NCI-H1417 (cell line): ENCODE data around the gene CCNJL.
"Not testable (repeated sequence)": the region's sequence is repeated elsewhere in the genome, so short reads cannot be mapped to it uniquely, and the experiment has no call there.

Experiments
- DNase-seq, 3 experiments: peaks; one replicate each; lab custom pipeline; 2025; lab: John Stamatoyannopoulos, UW

Gene CCNJL

GRCh38 chr5:160260881-160261815, 51.2 kb downstream of the CCNJL start:
- DNase-seq: no peak

- DNase-seq: no peak
These were observed 52.2 kb downstream of the CCNJL start for GRCh38 chr5:160260006-160260775.

GRCh38 chr5:160259341-160259740, 53.0 kb downstream of the CCNJL start:
- DNase-seq: no peak

- no peak for DNase-seq
These were observed 57.7 kb downstream of the CCNJL start for GRCh38 chr5:160254706-160255105.

GRCh38 chr5:160253441-160253840, 58.9 kb downstream of the CCNJL start:
- no peak for DNase-seq

GRCh38 chr5:160252916-160253315, 59.4 kb downstream of the CCNJL start:
- no peak for DNase-seq

- DNase-seq: no peak
These were observed 60.8 kb downstream of the CCNJL start for GRCh38 chr5:160251406-160252155.

- DNase-seq: no peak
These were observed 61.5 kb downstream of the CCNJL start for GRCh38 chr5:160250826-160251225.

GRCh38 chr5:160250226-160250625, 62.1 kb downstream of the CCNJL start:
- no peak for DNase-seq

GRCh38 chr5:160249570-160249969, 62.8 kb downstream of the CCNJL start:
- not testable (repeated sequence) for DNase-seq

GRCh38 chr5:160245506-160246086, 66.8 kb downstream of the CCNJL start:
- no peak for DNase-seq

GRCh38 chr5:160242145-160242544, 70.2 kb downstream of the CCNJL start:
- DNase-seq: no peak

- peak in 1 of 3 experiments; percentile 7 for DNase-seq
These were observed 72.0 kb downstream of the CCNJL start for GRCh38 chr5:160240350-160240749.

- no peak for DNase-seq
These were observed 74.7 kb downstream of the CCNJL start for GRCh38 chr5:160237571-160238093.

- no peak for DNase-seq
These were observed 76.6 kb downstream of the CCNJL start for GRCh38 chr5:160235731-160236130.

- no peak for DNase-seq
These were observed 79.1 kb downstream of the CCNJL start for GRCh38 chr5:160233215-160233614.

- DNase-seq: no peak
These were observed 80.5 kb downstream of the CCNJL start for GRCh38 chr5:160231783-160232342.

GRCh38 chr5:160230686-160231527, 81.5 kb downstream of the CCNJL start:
- DNase-seq: no peak

GRCh38 chr5:160229190-160229742, 83.1 kb downstream of the CCNJL start, which contains the start of gene FABP6:
TSS of gene FABP6 (plus strand) at chr5:160229506. CDS start at chr5:160229558, 52 bp downstream.
- no peak for DNase-seq

GRCh38 chr5:160227012-160227411, 85.4 kb downstream of the CCNJL start:
- no peak for DNase-seq
